Hepatocyte (in vitro differentiated cells): ENCODE data around the gene FSD2.

ENCODE experiments used
- EZH2 ChIP-seq: fragments of 200-600 bp; sonication (generic); IDR thresholded peaks from 2 replicates; pipeline ENCODE4 v1.6.1; 2016; ENCODE audit warnings: antibody characterized with exemption, mild to moderate bottlenecking, borderline replicate concordance
- EZH2phosphoT487 ChIP-seq: fragments of 200-600 bp; sonication (generic); IDR thresholded peaks from one replicate; pipeline ENCODE4 v1.6.1; 2018; ENCODE audit warnings: antibody characterized with exemption, mild to moderate bottlenecking, low read depth, moderate library complexity; ENCODE audit not compliant: unreplicated experiment, severe bottlenecking
- TF ChIP-seq, protein P1 (sequence below): fragments of 200-600 bp; sonication (generic); IDR thresholded peaks from 2 replicates; pipeline ENCODE4 v1.5.1; 2016; ENCODE audit warnings: antibody characterized with exemption, mild to moderate bottlenecking; ENCODE audit not compliant: poor library complexity

DNA sequence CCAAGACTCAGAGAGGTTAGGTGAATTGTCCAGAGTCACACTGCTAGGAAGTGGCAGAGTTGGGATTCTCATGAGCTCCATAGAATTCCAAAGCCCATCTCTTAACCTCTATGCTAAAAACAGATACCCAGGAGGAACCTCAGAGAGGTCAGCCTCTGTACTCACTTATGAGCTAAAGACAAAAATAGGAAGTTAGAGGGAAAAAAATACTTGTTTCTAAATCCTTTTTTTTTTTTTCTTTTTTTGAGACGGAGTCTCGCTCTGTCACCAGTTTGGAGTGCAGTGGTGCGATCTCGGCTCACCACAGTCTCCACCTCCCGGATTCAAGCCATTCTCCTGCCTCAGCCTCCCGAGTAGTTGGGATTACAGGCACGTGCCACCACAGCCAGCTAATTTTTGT lies 31.4 kb downstream of the FSD2 start:
- TF ChIP-seq, protein P1, sequence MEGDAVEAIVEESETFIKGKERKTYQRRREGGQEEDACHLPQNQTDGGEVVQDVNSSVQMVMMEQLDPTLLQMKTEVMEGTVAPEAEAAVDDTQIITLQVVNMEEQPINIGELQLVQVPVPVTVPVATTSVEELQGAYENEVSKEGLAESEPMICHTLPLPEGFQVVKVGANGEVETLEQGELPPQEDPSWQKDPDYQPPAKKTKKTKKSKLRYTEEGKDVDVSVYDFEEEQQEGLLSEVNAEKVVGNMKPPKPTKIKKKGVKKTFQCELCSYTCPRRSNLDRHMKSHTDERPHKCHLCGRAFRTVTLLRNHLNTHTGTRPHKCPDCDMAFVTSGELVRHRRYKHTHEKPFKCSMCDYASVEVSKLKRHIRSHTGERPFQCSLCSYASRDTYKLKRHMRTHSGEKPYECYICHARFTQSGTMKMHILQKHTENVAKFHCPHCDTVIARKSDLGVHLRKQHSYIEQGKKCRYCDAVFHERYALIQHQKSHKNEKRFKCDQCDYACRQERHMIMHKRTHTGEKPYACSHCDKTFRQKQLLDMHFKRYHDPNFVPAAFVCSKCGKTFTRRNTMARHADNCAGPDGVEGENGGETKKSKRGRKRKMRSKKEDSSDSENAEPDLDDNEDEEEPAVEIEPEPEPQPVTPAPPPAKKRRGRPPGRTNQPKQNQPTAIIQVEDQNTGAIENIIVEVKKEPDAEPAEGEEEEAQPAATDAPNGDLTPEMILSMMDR = no peak
- TF ChIP-seq EZH2phosphoT487 (no peak), EZH2 (no peak)
